ENCODE data around the gene ERBB4.

ERBB4 gene

DNA sequence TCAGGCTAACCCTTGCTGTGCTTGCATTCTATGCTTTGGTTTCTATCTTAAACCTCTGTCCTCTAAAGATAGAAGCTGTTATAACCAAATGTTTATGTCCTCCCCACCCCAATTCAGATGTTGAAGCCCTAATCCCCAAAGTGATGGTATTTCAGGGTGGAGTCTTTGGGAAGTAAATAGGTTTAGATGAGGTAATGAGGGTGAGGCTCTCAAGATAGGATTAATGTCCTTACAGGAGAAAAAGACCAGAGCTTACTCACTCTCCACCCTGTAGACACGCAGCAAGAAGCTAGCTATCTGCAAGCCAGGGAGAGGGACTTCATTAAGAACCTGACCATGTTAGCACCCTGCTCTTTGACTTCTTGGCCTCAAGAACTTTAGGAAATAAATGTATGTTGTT, 362.5 kb downstream of the ERBB4 start:
- Histone ChIP-seq H3K4me3 (ENCODE audit: low read length) (no peak overlapping the region), H3K27me3 (ENCODE audit: control insufficient read depth, insufficient read depth, low read length) (no peaks in the 10 kb centered on the region), H3K4me1 (ENCODE audit: control insufficient read depth, insufficient read depth, low read length) (no peaks in the 10 kb centered on the region), H3K9ac (ENCODE audit: low read length) (no peak overlapping the region), H3K9me3 (ENCODE audit: control insufficient read depth, low read length) (no peaks in the 10 kb centered on the region), H3K36me3 (ENCODE audit: control insufficient read depth, insufficient read depth, low read length) (no peaks in the 10 kb centered on the region)

DNA sequence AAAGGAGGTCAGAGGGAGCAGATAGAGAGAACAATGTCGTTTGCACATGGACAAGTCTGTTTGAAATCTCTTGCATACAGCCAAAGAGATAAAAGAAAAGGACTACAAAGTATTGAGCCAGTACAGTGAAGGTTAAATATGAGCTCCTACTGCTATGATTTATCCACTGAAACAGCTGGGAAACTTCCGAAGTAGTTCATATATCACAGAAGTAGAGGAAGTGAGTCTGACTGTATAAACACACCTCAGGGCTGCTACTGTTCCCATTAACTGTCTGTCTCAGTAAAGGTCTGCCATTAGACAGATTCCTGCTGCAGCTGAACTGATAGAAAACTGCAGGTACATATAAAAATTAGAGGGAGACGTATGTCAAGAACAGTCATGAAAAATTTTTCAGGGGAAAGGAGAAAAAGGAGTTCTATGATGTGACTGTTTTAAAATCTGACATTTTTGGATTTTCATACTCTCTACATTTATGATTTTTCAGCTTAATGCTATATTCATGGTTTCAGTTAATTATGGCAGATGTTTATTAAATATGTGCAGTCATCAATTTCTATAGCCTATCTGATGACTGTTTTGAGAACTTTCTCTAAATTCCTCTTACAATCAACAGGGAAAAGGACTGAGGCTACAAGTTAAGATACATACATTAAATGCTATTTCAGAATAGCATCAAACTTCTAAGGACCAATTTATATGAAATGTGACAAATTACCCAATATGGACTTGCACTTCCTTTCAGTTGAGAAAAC, 364.7 kb downstream of the ERBB4 start:
- no peaks in the 10 kb centered on the region for H3K27me3 ChIP-seq (ENCODE audit: control insufficient read depth, insufficient read depth, low read length)
- H3K4me3 ChIP-seq (ENCODE audit: low read length), result no peak overlapping the region
- no peaks in the 10 kb centered on the region for H3K4me1 ChIP-seq (ENCODE audit: control insufficient read depth, insufficient read depth, low read length)
- no peaks in the 10 kb centered on the region for H3K9me3 ChIP-seq (ENCODE audit: control insufficient read depth, low read length)
- no peaks in the 10 kb centered on the region for H3K36me3 ChIP-seq (ENCODE audit: control insufficient read depth, insufficient read depth, low read length)
- no peak overlapping the region for H3K9ac ChIP-seq (ENCODE audit: low read length)

DNA sequence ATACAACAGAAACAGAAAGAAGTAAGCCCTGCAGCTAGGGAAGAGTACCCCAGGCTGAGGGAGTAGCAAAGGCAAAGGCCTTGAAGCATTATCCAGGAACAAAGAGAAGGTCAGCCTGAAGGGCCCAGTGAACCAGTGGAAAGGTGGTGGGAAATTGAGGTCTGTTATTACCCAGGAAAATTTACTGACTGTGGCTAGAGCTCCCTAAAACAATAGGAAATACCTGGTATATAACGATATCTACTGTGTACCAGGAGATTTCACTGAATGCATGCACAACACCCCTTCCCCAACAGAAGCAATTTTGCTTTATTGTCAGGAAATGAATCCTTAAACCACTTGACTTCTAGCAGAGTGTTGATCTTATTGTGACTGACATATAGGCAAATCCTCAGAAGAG, 365.3 kb downstream of the ERBB4 start:
- H3K9me3 ChIP-seq (ENCODE audit: control insufficient read depth, low read length), result no peaks in the 10 kb centered on the region
- no peaks in the 10 kb centered on the region for H3K4me1 ChIP-seq (ENCODE audit: control insufficient read depth, insufficient read depth, low read length)
- no peak overlapping the region for H3K4me3 ChIP-seq (ENCODE audit: low read length)
- H3K9ac ChIP-seq (ENCODE audit: low read length), result no peak overlapping the region
- no peaks in the 10 kb centered on the region for H3K27me3 ChIP-seq (ENCODE audit: control insufficient read depth, insufficient read depth, low read length)
- H3K36me3 ChIP-seq (ENCODE audit: control insufficient read depth, insufficient read depth, low read length), result no peaks in the 10 kb centered on the region

DNA sequence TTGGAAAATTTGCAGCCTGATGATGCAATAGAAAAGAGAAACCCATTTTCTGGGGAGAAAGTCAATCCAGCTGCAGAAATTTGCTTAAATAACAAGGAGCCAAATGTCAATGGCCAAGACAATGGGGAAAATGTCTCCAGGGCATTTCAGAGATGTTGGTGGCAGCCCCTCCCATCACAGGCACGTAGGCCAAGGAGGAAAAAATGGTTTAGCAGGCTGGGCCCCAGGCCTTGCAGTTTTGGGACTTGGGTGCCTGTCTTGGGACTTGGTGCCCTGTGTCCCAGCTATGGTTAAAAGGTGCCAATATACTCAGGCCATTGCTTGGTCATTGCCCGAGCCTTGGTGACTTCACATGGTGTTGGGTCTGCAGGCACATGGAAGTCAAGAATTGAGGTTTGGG, 368.2 kb downstream of the ERBB4 start:
- Histone ChIP-seq H3K9ac (ENCODE audit: low read length) (no peak overlapping the region), H3K27me3 (ENCODE audit: control insufficient read depth, insufficient read depth, low read length) (no peaks in the 10 kb centered on the region), H3K4me3 (ENCODE audit: low read length) (no peak overlapping the region), H3K36me3 (ENCODE audit: control insufficient read depth, insufficient read depth, low read length) (no peaks in the 10 kb centered on the region), H3K4me1 (ENCODE audit: control insufficient read depth, insufficient read depth, low read length) (no peaks in the 10 kb centered on the region), H3K9me3 (ENCODE audit: control insufficient read depth, low read length) (no peaks in the 10 kb centered on the region)

DNA sequence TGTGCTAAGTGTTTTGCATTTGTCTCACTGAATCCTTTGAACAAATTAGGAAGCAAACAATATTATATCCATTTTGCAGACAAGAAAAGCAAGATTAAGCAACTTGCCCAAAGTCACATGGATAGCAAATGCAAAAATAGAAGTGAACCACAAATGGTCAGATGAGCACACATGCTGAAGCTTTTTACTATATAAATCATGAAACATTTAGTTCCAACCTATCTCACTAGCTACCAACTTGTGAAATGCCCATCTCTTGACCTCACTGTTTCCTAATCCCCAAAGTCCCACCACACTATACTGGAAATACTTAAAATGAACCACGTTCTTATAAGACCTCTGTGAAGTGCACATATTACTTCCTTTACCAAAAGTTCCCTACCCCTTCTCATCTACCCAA, 380.5 kb downstream of the ERBB4 start:
- H3K9me3 ChIP-seq (ENCODE audit: control insufficient read depth, low read length), result no peaks in the 10 kb centered on the region
- no peak overlapping the region for H3K4me3 ChIP-seq (ENCODE audit: low read length)
- H3K36me3 ChIP-seq (ENCODE audit: control insufficient read depth, insufficient read depth, low read length), result no peaks in the 10 kb centered on the region
- H3K4me1 ChIP-seq (ENCODE audit: control insufficient read depth, insufficient read depth, low read length), result no peaks in the 10 kb centered on the region
- no peak overlapping the region for H3K9ac ChIP-seq (ENCODE audit: low read length)
- H3K27me3 ChIP-seq (ENCODE audit: control insufficient read depth, insufficient read depth, low read length), result no peaks in the 10 kb centered on the region

DNA sequence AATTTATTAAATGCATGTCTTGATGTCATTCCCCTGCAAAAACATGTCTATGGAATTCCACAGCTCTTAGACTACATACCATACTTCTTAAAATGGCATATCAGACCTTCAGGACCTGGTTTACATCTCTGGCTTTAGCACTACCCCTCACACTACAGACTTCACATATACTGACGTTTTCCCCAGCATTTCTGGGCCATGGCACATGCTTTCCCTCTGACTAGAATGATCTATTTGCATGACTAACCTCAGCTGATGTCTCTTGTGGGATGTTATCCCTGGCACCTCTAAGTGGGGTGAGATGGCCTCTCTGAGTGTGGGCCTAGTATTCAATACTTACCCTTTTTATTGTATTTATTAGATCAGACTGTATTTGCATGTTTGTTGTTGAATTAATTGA, 381.6 kb downstream of the ERBB4 start:
- Histone ChIP-seq H3K4me3 (ENCODE audit: low read length) (no peak overlapping the region), H3K27me3 (ENCODE audit: control insufficient read depth, insufficient read depth, low read length) (no peaks in the 10 kb centered on the region), H3K9ac (ENCODE audit: low read length) (no peak overlapping the region), H3K9me3 (ENCODE audit: control insufficient read depth, low read length) (no peaks in the 10 kb centered on the region), H3K4me1 (ENCODE audit: control insufficient read depth, insufficient read depth, low read length) (no peaks in the 10 kb centered on the region), H3K36me3 (ENCODE audit: control insufficient read depth, insufficient read depth, low read length) (no peaks in the 10 kb centered on the region)

DNA sequence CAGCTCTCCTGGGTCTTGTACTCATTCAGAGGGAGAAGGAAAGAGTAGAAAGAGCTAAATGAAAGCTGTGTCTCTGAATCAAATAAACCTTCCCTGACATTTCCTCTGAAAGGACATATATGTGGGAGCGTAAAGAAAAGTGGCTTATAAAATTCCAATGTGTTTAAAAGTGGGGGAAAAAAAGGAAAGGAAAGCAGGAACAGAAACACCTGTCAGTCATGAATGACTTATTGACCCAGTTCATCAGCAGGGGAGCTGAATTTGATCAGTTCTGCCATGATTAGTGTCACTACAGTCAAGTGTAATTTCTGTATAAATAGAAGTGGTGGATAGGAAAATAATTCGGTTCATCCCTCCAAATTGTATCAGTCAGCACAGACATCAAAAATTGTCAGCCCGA, 382.5 kb downstream of the ERBB4 start:
- no peaks in the 10 kb centered on the region for H3K4me1 ChIP-seq (ENCODE audit: control insufficient read depth, insufficient read depth, low read length)
- H3K36me3 ChIP-seq (ENCODE audit: control insufficient read depth, insufficient read depth, low read length), result no peaks in the 10 kb centered on the region
- H3K9me3 ChIP-seq (ENCODE audit: control insufficient read depth, low read length), result no peaks in the 10 kb centered on the region
- no peak overlapping the region for H3K9ac ChIP-seq (ENCODE audit: low read length)
- no peaks in the 10 kb centered on the region for H3K27me3 ChIP-seq (ENCODE audit: control insufficient read depth, insufficient read depth, low read length)
- no peak overlapping the region for H3K4me3 ChIP-seq (ENCODE audit: low read length)

DNA sequence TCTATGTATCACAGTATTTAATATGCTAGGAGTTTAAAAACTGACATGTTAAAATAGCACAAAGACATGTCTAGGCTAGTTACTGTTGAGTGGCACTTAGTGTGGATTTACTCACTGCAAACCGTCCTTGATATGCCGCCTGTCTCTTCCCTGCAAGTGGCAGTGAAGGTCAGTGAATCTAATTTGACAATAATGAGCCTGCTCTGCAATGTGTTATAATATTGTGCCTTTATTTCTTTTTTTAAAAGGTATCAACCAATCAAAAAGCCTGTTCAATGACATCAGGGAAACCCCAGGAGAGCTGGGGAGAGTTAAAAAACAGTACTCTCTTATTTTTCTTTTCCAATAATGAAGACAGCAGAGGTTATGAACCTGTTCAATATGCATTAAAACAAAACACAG, 384.1 kb downstream of the ERBB4 start:
- no peaks in the 10 kb centered on the region for H3K27me3 ChIP-seq (ENCODE audit: control insufficient read depth, insufficient read depth, low read length)
- no peaks in the 10 kb centered on the region for H3K9me3 ChIP-seq (ENCODE audit: control insufficient read depth, low read length)
- H3K9ac ChIP-seq (ENCODE audit: low read length), result no peak overlapping the region
- H3K36me3 ChIP-seq (ENCODE audit: control insufficient read depth, insufficient read depth, low read length), result no peaks in the 10 kb centered on the region
- H3K4me1 ChIP-seq (ENCODE audit: control insufficient read depth, insufficient read depth, low read length), result no peaks in the 10 kb centered on the region
- no peak overlapping the region for H3K4me3 ChIP-seq (ENCODE audit: low read length)

DNA sequence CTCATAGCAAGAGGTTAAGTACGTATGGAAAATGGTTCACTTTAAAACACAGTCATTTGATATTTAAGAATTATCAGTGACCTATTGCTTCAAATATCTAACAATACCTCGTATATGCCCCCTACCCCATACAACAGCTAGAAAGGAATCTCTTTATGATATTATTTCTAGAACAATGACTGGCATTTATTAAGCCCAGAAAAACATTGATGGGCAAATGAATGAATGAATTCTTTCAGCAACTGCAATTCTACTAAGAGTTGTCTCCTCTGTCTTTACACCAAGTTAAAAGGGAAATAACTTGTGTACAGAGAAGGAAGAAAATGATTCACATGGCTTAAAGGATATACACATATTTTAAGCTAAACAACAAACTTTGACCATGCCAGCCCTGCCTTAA, 384.7 kb downstream of the ERBB4 start:
- Histone ChIP-seq H3K36me3 (ENCODE audit: control insufficient read depth, insufficient read depth, low read length) (no peaks in the 10 kb centered on the region), H3K9ac (ENCODE audit: low read length) (no peak overlapping the region), H3K27me3 (ENCODE audit: control insufficient read depth, insufficient read depth, low read length) (no peaks in the 10 kb centered on the region), H3K4me1 (ENCODE audit: control insufficient read depth, insufficient read depth, low read length) (no peaks in the 10 kb centered on the region), H3K4me3 (ENCODE audit: low read length) (no peak overlapping the region), H3K9me3 (ENCODE audit: control insufficient read depth, low read length) (no peaks in the 10 kb centered on the region)

DNA sequence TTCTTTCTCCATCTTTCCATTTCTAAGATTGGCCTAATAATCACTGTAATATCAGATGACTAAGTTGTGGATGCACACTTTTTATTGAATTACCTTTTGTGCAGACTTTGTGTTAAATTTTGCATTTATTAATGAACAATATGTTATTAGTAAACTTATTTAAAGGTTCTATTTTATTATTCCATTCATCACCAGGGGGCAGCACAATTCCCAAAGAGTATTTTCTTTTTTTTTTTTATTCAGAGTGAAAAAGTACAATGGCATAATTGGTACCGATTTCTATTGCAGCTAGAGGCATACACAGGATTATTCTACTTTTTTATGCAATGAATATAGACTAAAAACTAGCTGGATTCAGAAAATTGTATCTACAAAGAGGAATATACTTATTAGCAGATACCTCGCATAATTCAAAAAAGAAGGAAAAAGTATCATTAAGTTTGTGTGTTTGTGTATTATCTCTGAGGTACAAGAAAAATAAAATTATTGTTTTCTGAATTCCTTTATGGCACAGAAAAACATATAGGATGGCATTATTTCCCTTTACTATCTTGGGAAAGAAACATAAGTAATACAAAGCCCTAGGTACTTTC, 390.6 kb downstream of the ERBB4 start:
- Histone ChIP-seq H3K9me3 (ENCODE audit: control insufficient read depth, low read length) (no peaks in the 10 kb centered on the region), H3K4me3 (ENCODE audit: low read length) (no peak overlapping the region), H3K4me1 (ENCODE audit: control insufficient read depth, insufficient read depth, low read length) (no peaks in the 10 kb centered on the region), H3K9ac (ENCODE audit: low read length) (no peak overlapping the region), H3K36me3 (ENCODE audit: control insufficient read depth, insufficient read depth, low read length) (no peaks in the 10 kb centered on the region), H3K27me3 (ENCODE audit: control insufficient read depth, insufficient read depth, low read length) (no peaks in the 10 kb centered on the region)

DNA sequence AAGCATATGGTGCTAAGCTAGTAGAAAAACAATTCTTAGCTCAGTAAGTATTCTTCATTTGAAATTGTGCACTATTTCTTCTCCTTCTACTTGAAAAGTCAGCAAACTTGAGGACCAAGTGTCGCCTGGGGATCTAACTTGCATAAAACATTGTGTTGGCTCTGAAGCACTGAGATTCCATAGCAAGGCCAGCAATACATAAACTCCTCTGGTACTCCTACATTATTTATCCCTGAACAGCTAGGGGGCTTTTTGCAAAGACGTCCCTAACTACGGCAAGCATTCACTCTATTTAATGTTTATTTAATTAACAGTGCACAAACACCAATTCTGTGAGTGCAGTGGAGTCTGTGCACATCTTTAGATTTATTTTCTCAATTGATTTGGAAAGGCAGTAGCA, 392.2 kb downstream of the ERBB4 start:
- Histone ChIP-seq H3K9me3 (ENCODE audit: control insufficient read depth, low read length) (no peaks in the 10 kb centered on the region), H3K27me3 (ENCODE audit: control insufficient read depth, insufficient read depth, low read length) (no peaks in the 10 kb centered on the region), H3K4me1 (ENCODE audit: control insufficient read depth, insufficient read depth, low read length) (no peaks in the 10 kb centered on the region), H3K9ac (ENCODE audit: low read length) (no peak overlapping the region), H3K4me3 (ENCODE audit: low read length) (no peak overlapping the region), H3K36me3 (ENCODE audit: control insufficient read depth, insufficient read depth, low read length) (no peaks in the 10 kb centered on the region)

DNA sequence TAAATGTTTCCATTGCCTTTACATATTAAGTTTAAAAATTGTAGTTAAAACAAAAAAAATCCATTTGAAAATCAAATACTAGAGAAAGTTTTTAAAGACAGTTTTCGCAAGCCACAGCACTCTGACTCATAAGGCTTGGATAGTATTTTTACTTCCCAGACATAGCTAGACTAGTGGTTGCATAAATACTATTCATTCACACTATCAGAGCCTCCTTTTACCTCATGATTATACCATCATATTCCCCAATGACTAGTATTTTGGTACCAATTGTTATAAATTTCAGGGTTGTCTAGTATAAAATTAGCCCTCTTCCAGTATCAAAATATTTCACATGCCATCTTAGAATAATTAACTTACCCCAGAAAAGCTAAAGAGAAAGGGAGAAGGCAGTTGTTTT, 393.5 kb downstream of the ERBB4 start:
- Histone ChIP-seq H3K9me3 (ENCODE audit: control insufficient read depth, low read length) (no peaks in the 10 kb centered on the region), H3K36me3 (ENCODE audit: control insufficient read depth, insufficient read depth, low read length) (no peaks in the 10 kb centered on the region), H3K9ac (ENCODE audit: low read length) (no peak overlapping the region), H3K4me1 (ENCODE audit: control insufficient read depth, insufficient read depth, low read length) (no peaks in the 10 kb centered on the region), H3K4me3 (ENCODE audit: low read length) (no peak overlapping the region), H3K27me3 (ENCODE audit: control insufficient read depth, insufficient read depth, low read length) (no peaks in the 10 kb centered on the region)

DNA sequence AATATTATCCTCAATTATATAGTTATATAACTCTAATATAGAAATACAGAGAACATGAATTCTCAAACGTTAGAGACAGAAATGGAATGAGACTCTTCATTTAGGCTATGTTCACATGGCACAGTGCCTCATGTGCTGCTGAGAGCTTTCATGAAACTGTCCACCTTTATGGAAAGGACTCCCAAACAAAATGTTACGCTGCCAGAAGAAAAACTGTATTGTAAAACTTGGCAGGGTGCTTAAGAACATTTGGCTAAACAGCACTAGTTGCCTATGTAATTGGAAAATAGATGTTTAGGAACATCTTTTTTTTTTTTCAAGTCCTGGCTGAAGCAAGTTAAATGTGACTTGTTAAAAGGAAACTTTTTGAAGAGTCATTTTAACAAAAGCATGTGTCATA, 396.0 kb downstream of the ERBB4 start:
- H3K9ac ChIP-seq (ENCODE audit: low read length), result no peak overlapping the region
- H3K27me3 ChIP-seq (ENCODE audit: control insufficient read depth, insufficient read depth, low read length), result no peaks in the 10 kb centered on the region
- no peaks in the 10 kb centered on the region for H3K36me3 ChIP-seq (ENCODE audit: control insufficient read depth, insufficient read depth, low read length)

More for the DNA sequence above, 396.0 kb downstream of the ERBB4 start:
- Histone ChIP-seq H3K9me3 (ENCODE audit: control insufficient read depth, low read length) (no peaks in the 10 kb centered on the region), H3K4me3 (ENCODE audit: low read length) (no peak overlapping the region), H3K4me1 (ENCODE audit: control insufficient read depth, insufficient read depth, low read length) (no peaks in the 10 kb centered on the region)
